ENCODE data around the gene RASGEF1C.

DNA sequence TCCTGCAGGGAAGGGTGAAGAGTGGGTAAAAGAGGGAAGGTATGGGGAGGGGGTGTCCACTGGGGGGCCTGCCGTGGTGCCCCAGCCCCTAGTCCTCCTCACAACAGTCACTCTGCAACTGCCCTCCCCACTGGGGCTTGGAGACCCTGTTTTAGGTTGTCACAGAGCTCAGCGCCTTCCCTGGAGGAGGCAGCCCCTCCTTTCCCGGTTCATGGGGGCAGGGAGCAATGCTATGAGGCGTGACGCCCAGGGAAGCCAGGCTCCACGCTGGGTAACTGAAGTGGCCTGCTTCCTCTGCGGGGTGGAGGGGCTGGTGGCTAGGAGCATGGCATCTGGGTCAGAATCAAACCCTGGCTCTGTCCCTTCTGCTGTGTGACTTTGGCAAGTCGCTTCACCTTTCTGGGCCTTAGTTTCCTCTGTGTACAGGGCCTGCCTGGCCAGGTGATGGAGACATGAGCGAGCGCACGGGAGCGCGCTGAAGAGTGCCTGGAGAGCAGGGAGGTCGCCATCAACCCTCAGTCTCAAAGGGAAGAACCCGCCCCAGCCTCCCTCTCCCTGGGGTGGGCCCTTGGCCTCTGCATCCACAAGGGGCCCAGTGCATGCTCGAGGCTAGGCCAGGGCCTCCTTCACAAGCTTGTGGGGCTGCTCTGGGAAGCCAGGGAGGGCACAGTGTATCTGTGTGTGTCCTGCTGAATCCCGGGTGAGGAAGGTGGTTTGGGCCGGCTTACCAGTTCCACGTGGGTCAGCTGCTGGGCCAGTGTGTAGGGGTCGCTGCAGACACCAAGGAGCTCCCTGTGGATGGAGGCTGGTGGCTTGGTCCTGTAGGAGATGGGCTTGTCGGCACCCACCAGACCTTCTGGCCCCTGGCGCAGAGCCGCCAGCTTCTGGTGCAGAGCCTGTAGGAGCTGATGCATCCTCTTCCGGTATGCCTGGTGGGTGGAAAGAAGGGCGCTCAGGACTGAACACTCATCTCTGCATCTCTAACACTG lies 81.0 kb downstream of the RASGEF1C start:
- TF ChIP-seq, protein P1, sequence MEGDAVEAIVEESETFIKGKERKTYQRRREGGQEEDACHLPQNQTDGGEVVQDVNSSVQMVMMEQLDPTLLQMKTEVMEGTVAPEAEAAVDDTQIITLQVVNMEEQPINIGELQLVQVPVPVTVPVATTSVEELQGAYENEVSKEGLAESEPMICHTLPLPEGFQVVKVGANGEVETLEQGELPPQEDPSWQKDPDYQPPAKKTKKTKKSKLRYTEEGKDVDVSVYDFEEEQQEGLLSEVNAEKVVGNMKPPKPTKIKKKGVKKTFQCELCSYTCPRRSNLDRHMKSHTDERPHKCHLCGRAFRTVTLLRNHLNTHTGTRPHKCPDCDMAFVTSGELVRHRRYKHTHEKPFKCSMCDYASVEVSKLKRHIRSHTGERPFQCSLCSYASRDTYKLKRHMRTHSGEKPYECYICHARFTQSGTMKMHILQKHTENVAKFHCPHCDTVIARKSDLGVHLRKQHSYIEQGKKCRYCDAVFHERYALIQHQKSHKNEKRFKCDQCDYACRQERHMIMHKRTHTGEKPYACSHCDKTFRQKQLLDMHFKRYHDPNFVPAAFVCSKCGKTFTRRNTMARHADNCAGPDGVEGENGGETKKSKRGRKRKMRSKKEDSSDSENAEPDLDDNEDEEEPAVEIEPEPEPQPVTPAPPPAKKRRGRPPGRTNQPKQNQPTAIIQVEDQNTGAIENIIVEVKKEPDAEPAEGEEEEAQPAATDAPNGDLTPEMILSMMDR (IDR thresholded peaks at IDR 0.05; ENCODE audit: insufficient read depth, low read length, poor library complexity, severe bottlenecking) = no peak
- no peak for TF ChIP-seq EZH2phosphoT487 (conservative IDR thresholded peaks at IDR 0.05; ENCODE audit: low read length)
